GM21526 (cell line): Measurements from ENCODE around the gene CANT1.

Source experiments
- ATAC-seq: cut with Tn5 transposase; IDR thresholded peaks from one replicate; pipeline ENCODE4 v1.9.1; 2021; ENCODE audit warnings: moderate library complexity; ENCODE audit not compliant: unreplicated experiment, low FRiP score

The CANT1 gene

DNA sequence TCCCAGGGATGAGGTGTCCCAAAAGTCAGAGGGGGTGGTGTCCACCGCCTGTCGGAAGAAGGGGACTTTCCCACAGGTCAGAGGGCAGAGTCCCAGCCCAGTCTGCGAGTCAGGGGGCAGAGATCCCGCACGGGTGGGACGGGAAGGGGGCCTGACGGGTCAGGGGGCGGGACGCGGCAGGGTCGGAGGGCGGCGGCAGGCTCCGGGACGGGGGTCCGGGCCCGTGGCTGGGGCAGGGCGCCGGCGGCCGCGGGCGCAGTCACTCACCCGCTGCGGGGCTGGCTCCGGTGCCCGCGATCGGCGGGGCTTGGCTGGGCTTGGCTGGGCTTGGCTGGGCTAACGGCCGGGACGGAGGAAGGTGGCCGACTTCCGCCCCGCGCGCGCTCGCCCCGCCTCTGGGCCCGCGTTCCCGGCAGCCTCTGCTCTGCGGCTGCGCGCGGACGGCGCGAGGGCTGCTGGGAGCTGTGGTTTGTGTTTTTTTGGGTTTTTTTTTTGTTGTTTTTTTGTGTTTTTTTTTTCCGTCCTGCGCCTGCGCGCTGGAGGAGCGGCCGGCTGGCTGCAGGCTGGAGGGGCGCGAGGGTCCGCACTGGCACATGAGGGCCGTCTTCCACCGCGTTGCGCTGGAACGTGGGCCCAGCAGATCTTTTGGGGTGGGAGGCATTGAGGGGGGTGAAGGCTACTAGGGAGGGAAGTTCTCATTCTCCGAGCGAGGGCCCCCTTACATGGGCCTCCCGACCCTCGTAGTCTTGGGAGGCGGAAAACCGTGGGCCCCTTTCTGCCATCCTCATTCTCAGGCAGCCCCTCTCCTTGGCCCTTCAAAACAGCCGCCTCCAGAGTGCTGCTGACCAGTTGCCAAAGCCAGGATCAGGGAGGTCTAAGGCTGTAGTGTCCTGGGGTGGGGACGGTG is at the start of gene CANT1:
TSS of gene CANT1 (minus strand) at position 368 of the 907 bp plus-strand sequence. CDS start 12,142 bp downstream, outside the sequence.
- ATAC-seq = peak; percentile 87

DNA sequence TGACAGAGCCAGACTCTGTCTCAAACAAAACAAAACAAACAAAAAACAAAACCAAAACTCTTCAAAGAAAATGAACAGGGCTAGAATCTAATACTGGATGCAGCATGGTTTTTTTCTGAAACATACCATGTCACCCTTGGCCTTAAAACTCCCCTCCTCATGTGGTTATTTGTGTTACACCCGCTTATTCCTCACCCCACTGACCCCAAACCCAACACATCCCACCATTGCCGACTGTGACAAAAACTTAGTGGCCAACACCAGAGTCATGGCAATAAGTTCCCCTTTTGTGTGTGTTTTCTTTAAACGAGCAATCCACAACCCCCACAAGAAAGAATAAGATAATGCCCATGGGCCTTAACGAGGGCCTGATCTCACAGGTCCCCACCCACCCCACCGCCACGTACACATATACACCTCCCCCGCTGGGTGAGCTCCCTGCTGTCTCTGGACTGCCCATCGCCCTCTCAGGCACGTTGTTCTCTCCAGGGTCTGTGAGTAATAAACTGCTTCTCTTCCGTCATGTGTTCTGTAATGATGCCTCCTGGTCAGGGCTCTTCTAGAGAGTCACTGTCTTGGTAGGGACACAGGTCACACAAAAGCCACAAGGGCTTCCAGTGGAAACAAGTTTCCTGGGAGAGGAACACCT is 48.3 kb upstream of the CANT1 start:
- ATAC-seq = no peak

DNA sequence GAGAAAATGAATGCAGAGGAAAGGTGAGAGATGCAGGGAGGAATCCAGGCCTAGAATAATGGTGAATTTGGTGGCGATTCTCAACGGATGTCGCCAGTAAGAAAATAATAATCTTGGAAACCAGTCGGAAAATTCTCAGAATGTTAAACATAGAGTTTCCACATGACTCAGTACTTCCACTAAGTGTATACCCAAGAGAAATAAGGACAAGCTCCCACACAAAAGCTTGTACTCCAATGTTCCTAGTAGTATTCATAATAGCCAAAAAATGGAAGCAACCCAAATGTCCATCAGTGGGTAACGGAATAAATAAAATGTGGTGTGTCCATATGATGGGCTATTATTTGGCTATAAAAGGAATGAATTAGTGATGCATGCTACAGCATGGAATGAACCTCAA is 45.6 kb upstream of the CANT1 start:
- ATAC-seq = no peak

DNA sequence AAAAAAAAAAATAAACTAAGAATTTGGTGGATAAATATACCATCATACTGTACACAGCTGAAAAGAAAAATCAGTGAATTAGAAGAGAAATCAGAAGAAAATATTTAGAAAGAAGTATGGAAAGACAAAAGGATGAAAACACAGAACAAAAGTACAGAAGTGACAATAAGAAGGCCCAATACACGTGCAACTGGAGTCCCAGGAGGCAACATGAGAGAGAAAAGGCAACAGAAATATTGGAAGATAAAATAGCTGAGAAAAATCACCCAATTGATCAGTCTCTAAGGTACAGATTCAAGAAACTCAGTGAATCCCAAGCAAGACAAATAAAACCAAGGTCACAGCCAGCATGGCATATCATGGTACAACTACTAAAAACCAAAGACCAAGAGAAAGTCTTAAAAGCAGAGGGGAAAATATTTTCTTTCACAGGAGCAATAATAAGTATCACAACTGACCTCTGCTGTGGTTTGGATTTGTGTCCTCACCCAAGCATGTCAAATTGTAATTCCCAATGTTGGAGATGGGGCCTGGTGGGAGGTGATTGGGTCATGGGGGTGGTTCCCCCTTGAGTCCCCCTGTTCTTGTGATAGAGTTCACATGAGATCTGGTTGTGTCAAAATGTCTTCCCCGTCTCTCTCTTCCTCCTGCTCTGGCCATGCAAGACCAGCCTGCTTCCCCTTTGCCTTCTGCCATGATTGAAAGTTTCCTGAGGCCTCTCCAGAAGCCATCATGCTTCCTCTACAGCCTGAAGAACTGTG is 44.8 kb upstream of the CANT1 start:
- no peak for ATAC-seq

DNA sequence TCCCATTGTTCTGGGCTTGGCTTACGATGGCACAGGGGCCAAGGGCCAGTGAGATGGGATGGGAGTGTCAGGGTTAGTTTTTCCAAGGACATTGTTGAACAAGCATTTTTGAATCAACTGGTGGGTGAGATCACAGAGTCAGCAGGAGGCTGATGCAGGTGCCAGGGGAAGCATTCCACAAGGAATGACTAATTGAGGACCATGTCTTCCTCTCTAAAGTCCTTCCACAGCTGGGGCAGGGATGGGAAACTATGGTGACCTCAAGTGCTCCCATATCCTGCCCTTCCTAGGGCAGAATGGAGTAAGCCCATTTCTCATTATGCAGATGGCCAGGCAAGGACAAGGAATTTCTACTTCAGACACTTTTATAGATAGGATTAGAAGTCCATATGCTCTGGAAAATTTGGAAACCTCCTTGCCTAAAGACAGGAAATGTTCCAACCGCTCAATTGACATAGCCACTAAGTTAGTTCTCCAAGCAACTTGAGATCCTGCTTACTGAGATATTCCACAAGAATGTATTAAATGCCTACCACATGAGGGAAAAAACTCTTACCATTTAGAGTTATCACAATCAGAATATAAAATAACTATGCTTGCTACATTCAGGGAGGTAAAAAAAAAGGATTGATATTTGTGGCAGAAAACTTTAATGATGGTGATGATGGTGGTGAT is 43.8 kb upstream of the CANT1 start:
- no peak for ATAC-seq

DNA sequence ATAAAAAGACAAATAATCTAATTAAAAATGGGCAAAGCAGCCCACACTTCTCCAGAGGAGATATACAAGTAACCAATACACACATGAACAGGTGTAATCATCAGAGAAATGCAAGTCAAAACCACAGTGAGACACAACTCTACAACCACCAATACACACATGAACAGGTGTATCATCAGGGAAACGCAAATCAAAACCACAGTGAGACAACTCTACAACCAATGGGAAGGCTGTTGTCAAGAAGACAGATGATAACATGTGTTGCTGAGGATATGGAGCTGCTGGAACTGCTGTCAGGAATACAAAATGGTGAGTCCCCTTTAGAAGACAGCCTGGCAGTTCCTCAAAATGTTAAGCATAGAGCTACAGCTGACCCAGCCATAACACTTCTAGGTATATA is 42.6 kb upstream of the CANT1 start:
- ATAC-seq = no peak

DNA sequence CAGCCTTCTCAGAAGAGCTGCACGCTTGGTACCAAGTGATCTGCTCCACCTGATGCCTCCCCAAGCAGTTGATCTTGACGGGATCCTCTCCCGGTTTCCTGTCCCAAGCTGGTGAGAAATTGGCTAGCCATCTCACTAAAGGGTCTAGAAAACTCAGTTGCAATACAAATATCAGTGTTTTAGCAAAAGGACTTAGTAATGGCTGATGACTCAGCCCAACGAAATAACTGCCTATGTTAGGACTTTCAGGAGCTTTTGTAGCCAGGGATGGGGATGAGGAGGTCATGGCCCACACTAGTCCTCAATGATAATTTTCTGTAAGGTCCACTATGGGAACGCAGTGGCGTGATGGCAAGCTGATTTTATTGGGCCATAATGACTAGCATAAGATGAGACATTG is 41.7 kb upstream of the CANT1 start:
- no peak for ATAC-seq

DNA sequence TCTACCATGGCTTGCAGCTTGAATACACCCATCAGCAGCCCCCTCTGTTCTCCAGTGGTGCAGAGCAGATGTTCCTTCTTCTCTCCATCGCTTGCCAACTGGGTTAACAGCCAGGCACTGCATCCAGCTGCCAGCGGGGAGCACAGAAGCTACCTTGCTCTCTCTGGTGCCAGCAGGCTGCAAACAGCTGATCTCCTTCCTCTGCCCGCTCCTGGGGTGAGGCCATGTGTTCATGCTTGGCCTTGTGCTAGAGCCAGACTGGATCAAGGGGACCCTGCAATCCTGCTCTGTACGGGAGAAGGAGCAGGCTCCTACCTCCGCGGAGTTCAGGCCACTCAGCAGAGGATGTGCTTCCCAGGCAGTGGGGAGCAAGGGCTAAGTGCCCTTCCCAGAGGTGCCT is 41.0 kb upstream of the CANT1 start:
- ATAC-seq = no peak

DNA sequence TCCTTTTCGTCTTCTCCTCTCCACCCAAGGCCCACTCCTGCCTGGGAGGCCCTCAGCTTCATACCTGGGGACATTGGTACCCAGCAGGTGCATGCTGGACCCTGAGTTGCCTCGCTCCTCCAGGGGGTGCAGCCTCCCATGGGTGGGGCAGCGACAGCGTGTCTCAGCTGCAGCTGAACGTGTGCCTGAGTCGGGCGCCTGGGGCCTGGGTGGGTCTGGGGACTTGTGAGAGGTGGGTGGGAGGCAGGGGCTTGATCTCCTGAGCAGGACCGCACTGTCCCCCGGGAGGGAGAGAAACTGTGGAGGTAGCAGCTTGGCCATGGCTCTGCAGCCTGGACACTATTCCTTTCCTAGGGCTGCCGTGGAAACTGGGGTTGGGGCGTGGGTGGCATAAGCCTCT is 40.3 kb upstream of the CANT1 start:
- ATAC-seq = no peak

DNA sequence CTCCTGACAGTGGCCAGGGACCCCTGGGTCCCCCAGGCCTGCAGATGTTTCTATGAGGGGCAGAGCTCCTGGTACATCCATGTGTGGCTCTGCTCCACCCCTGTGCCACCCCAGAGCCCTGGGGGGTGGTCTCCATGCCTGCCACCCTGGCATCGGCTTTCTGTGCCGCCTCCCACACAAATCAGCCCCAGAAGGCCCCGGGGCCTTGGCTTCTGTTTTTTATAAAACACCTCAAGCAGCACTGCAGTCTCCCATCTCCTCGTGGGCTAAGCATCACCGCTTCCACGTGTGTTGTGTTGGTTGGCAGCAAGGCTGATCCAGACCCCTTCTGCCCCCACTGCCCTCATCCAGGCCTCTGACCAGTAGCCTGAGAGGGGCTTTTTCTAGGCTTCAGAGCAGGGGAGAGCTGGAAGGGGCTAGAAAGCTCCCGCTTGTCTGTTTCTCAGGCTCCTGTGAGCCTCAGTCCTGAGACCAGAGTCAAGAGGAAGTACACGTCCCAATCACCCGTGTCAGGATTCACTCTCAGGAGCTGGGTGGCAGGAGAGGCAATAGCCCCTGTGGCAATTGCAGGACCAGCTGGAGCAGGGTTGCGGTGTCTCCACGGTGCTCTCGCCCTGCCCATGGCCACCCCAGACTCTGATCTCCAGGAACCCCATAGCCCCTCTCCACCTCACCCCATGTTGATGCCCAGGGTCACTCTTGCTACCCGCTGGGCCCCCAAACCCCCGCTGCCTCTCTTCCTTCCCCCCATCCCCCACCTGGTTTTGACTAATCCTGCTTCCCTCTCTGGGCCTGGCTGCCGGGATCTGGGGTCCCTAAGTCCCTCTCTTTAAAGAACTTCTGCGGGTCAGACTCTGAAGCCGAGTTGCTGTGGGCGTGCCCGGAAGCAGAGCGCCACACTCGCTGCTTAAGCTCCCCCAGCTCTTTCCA is 39.5 kb upstream of the CANT1 start:
- ATAC-seq = no peak

DNA sequence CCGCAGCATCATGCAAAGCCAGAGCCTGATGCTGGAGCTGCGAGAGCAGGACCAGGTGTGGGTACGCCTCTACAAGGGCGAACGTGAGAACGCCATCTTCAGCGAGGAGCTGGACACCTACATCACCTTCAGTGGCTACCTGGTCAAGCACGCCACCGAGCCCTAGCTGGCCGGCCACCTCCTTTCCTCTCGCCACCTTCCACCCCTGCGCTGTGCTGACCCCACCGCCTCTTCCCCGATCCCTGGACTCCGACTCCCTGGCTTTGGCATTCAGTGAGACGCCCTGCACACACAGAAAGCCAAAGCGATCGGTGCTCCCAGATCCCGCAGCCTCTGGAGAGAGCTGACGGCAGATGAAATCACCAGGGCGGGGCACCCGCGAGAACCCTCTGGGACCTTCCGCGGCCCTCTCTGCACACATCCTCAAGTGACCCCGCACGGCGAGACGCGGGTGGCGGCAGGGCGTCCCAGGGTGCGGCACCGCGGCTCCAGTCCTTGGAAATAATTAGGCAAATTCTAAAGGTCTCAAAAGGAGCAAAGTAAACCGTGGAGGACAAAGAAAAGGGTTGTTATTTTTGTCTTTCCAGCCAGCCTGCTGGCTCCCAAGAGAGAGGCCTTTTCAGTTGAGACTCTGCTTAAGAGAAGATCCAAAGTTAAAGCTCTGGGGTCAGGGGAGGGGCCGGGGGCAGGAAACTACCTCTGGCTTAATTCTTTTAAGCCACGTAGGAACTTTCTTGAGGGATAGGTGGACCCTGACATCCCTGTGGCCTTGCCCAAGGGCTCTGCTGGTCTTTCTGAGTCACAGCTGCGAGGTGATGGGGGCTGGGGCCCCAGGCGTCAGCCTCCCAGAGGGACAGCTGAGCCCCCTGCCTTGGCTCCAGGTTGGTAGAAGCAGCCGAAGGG is 38.6 kb upstream of the CANT1 start:
- ATAC-seq = no peak

DNA sequence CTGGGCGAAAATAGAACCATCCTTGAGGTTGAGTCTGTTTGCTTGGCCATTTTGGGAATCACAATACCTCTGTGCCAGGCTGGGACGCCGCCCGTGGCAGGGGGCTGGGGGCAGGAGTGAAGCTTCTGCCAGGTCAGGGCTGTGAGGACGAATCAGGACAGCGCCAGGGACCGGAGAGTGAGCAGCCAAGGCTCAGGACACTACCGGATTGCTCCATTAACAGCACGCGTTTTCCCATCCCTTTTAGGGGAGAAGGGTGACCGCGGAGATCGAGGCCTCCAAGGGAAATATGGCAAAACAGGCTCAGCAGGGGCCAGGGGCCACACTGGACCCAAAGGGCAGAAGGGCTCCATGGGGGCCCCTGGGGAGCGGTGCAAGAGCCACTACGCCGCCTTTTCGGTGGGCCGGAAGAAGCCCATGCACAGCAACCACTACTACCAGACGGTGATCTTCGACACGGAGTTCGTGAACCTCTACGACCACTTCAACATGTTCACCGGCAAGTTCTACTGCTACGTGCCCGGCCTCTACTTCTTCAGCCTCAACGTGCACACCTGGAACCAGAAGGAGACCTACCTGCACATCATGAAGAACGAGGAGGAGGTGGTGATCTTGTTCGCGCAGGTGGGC is 37.8 kb upstream of the CANT1 start:
- ATAC-seq = no peak

DNA sequence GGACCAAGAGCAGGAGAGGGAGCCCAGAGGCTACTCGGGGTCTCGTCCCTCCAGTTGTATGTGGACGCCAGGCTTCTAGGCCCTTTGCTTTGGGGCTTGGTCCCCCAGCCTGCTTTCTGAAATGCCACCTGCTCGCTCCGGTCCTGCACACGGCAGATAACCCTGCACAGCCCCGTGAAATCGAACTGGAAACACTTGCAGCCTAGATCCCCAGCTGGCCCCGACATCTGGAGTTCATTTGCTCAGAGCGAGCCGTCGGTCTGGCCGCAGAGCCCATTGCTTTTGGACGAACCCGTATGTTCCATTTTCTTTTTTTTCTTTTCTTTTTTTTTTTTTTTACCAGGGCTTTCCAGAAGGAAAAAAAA is 37.3 kb upstream of the CANT1 start:
- ATAC-seq = no peak

DNA sequence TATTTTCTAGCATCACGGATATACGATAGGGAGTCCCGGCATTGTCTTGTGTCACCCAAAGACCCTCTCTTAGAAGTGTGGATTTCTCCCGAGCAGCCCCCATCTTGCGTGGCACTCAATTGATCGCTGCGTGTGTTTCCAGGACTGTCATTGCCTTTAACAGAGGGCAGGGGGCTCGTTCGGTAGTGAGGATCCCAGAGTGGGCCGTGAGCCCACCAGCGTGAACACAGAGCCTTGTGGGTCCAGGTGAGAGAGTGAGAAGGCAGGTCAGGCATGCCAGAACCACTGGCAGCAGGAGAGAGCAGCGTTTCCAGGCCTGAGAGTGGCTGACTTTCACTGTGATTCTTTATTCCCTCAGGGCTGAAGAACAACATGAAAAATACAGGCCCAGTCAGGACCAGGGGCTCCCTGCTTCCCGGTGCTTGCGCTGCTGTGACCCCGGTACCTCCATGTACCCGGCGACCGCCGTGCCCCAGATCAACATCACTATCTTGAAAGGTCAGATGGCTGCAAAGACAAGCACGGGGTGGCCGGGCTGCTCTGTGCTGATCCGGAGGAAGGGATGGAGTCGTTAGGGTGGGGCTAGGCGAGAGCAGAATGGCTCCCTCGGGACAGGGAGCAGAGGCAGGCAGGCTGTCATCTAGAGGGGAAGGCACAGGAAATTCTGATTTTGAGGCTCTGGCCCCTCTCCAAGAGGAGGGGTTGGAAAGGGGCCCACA is 36.8 kb upstream of the CANT1 start:
- no peak for ATAC-seq

DNA sequence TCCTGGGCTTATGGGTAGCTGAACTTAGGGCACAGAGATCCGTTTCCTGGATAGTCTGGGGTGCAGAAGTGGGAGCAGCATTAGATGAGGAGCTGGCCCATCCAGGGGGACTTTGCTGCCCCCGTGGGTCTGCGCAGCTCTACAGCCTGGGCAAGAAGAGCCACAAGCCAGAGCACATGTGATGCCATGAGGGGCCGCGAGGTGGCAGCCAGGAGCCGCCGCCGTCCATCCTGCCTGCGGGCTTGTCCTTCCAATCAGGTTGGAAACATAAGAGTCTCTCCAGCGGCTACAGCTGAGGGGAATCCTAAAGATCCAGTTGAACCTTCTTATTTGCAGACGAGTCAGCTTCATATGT is 36.3 kb upstream of the CANT1 start:
- no peak for ATAC-seq

DNA sequence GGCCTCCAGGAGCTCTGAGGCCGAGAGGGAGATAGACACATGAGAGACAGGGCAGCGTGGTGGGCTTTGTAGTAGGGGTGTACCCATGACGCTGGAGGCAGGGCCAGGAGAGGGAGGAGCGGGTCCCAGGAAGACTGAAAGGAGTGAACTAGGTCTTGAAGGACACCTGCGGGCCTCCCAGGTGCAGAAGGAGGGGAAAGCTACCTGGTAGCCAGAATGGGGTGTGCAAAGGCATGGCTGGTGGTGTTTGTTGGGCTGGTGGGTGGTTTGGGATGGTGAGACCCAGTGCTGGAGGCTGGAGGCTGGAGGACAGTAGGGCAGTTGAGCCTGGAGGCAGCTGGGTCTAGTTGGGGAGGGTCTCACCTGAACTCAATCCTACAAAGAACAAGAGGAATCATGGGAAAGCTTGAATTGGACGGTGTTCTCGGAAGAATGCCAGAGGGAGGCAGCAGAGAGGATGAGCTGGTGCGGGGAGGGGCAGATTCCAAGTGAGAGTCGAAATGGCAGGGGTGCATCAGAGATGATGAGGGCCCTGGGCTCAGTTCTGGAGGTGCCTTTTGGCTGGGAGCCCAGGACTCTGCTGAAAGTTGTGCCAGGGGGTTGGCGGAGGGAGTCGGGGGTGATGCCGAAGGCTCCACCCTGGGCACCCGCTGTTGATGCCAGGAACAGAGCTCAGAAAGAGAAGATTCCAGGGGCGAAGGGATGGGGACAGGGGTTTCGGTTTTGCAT is 35.6 kb upstream of the CANT1 start:
- no peak for ATAC-seq

DNA sequence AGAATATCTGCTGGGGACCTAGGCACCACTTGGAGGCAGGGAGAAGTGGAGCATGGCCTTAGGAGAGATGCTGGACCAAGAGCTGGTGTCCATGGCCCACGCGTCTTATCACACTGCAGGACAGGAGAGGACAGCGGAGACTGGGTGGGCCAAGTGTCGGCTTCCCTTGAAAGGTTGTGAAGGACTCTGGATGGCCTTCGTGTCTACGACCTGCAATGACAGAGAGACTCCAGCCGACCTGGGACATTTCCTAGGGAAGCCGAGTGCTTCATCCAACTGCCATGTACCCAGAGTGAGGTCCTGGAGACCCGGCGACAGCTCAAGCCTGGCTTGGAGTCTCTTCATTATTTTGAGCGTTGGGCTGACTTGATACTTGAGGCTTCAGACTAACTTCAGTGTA is 34.9 kb upstream of the CANT1 start:
- ATAC-seq = no peak
